HTERT RPE-1 (cell line): ENCODE results near the gene TAMM41.
"Not testable (repeated sequence)": the region's sequence is repeated elsewhere in the genome, so short reads cannot be mapped to it uniquely, and the experiment has no call there.

Experiments used
- in situ Hi-C: fragments of 300-500 bp; cut with MboI; formaldehyde crosslinking; loops from 4 replicates; pipeline ENCODE4 v1.14.3; 2020; ENCODE audit warnings: low sequenced_read_pairs

TAMM41 gene

GRCh38 chr3:11846281-11847266, at the start of gene TAMM41:
Gene TAMM41 (minus strand): TSS chr3:11846885. CDS start chr3:11846636, 249 bp downstream.
- in situ Hi-C loops: no loop called here

- in situ Hi-C loops: no loop called here
Measured at GRCh38 chr3:11878837-11879236, 32.2 kb upstream of the TAMM41 start.

GRCh38 chr3:11874707-11875106, 28.0 kb upstream of the TAMM41 start:
- in situ Hi-C loops: not testable (repeated sequence)

- in situ Hi-C loops: not testable (repeated sequence)
Measured at GRCh38 chr3:11863739-11864138, 17.1 kb upstream of the TAMM41 start.

- in situ Hi-C loops: not testable (repeated sequence)
Measured at GRCh38 chr3:11862584-11862983, 15.9 kb upstream of the TAMM41 start.

- in situ Hi-C loops: not testable (repeated sequence)
Measured at GRCh38 chr3:11862145-11862544, 15.5 kb upstream of the TAMM41 start.

GRCh38 chr3:11860213-11860612, 13.5 kb upstream of the TAMM41 start:
- in situ Hi-C loops: not testable (repeated sequence)

GRCh38 chr3:11853450-11853849, 6.8 kb upstream of the TAMM41 start:
- in situ Hi-C loops: no loop called here

- in situ Hi-C loops: no loop called here
Measured at GRCh38 chr3:11850003-11850402, 3.3 kb upstream of the TAMM41 start.

GRCh38 chr3:11847607-11848006, 922 bp upstream of the TAMM41 start:
- in situ Hi-C loops: no loop called here

GRCh38 chr3:11845651-11846050, 1.0 kb downstream of the TAMM41 start:
- in situ Hi-C loops: no loop called here

- in situ Hi-C loops: no loop called here
Measured at GRCh38 chr3:11844891-11845290, 1.8 kb downstream of the TAMM41 start.

- in situ Hi-C loops: no loop called here
Measured at GRCh38 chr3:11835028-11835639, 11.6 kb downstream of the TAMM41 start.

- in situ Hi-C loops: no loop called here
Measured at GRCh38 chr3:11832981-11833905, 13.4 kb downstream of the TAMM41 start.

- in situ Hi-C loops: no loop called here
Measured at GRCh38 chr3:11829416-11829815, 17.3 kb downstream of the TAMM41 start.

GRCh38 chr3:11826628-11827265, 19.9 kb downstream of the TAMM41 start:
- in situ Hi-C loops: no loop called here

GRCh38 chr3:11825301-11825700, 21.4 kb downstream of the TAMM41 start:
- in situ Hi-C loops: no loop called here

- in situ Hi-C loops: no loop called here
Measured at GRCh38 chr3:11820531-11821041, 26.1 kb downstream of the TAMM41 start.

- in situ Hi-C loops: no loop called here
Measured at GRCh38 chr3:11819146-11819689, 27.5 kb downstream of the TAMM41 start.

GRCh38 chr3:11818033-11818432, 28.7 kb downstream of the TAMM41 start:
- in situ Hi-C loops: no loop called here
